HS-27A (cell line): ENCODE results near the gene SLC1A2.
"Not testable (repeated sequence)": the region's sequence is repeated elsewhere in the genome, so short reads cannot be mapped to it uniquely, and the experiment has no call there.

ENCODE experiments used
- DNase-seq: peaks from one replicate; pipeline ENCODE4 v3.0.0-alpha.2; 2012; ENCODE audit warnings: low read depth, missing footprints

Gene SLC1A2

DNA sequence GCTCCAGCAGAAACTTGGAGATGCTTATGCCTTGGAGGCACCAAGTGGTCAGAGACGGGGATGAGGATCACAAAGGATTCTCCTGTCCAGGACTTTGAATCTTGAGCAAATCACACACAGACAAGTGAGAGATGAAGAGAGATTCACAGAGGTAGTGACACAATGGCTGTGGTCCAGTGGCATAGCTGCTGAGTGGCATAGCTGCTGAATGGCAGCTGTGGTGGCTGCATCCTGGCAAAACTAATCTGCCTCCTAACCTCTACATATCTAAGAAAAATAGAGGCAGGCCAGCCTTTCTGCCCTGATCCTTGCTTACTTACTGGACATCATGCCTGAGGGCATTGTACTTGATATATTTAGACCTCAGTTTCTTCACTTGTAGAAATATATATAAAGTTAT lies 177.8 kb downstream of the SLC1A2 start:
- DNase-seq = no peak

- DNase-seq = no peak
Measured at GRCh38 chr11:35241083-35241482, 178.3 kb downstream of the SLC1A2 start.

GRCh38 chr11:35239471-35240075 lies 179.8 kb downstream of the SLC1A2 start:
- no peak for DNase-seq

DNA sequence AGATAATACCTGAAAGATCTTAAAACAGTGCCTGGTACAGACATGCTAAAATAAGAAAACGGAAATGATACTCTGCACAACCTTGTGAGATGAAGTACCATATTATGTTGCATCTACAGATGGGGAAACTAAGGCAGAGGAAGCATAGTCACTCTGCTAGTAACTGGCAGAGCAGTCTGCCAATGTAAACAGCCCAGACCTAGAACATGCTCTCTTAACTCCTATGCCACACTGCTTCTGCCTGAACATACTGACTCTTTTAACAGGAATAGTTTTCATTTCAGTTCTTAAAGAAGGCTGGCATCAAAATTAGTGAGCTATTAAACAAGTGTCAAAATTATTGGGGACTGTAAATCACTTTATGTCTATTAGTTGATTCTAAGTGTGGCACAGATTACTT lies 180.5 kb downstream of the SLC1A2 start:
- no peak for DNase-seq

DNA sequence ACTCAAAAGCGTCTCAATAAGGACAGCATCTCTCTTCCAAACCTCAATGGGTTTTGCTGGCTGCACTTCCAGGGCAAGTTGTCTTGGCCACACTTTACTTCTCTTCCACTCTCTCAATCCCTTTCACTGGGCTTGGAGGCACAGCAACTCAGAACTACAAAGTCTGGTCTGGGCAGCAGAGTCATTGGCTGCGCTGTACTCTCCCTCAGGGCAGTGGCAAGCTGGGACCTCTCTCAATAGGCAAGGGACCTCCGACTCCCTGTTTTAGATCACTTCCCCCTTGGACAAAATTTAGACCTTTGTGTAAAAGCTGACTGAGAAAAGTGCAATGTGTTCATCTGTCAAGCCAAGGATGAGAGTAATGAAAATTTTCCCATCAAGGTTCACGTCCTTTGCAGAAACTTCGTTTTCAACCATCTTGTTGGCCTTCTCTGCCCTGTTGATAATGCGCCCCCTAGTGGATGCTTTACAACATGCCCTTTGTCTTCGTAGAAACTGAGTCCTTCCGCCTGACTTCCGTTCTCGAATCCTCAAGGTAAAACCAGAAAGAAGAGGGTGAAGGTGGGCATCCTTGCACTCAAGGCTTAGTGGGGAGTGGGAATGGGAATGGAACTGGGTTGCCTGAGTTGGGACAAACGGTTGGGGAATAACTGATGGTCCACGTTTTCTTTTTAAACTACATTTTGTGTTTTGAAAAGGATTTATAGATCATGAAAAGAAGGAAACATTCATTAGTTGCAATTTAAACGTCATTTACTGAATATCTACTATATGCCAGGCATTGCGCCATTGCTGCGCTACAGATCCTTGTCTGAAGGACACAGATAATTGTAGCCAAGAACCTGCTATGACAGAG lies 181.3 kb downstream of the SLC1A2 start:
- no peak for DNase-seq

DNA sequence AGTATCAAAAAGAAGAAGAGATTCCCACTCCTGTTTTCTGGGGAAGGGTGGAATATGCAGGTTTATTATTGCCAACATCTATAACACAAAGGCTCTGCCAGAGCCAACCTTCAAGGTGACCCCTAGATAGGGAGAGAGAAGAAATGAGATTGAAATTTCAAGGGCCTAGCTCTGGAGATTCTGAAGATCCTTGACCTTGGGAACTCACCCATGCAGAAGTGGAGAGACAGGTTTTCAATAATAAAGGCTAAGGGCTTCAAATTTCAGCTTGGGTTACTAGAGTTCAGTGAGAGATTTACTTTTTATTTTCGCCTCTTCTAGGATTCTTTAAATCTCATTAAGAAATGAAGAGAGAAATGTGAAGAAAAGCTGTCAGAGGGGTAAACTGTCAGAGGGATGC lies 182.0 kb downstream of the SLC1A2 start:
- DNase-seq = no peak

- DNase-seq = no peak
Measured at GRCh38 chr11:35236667-35237003, 182.7 kb downstream of the SLC1A2 start.

DNA sequence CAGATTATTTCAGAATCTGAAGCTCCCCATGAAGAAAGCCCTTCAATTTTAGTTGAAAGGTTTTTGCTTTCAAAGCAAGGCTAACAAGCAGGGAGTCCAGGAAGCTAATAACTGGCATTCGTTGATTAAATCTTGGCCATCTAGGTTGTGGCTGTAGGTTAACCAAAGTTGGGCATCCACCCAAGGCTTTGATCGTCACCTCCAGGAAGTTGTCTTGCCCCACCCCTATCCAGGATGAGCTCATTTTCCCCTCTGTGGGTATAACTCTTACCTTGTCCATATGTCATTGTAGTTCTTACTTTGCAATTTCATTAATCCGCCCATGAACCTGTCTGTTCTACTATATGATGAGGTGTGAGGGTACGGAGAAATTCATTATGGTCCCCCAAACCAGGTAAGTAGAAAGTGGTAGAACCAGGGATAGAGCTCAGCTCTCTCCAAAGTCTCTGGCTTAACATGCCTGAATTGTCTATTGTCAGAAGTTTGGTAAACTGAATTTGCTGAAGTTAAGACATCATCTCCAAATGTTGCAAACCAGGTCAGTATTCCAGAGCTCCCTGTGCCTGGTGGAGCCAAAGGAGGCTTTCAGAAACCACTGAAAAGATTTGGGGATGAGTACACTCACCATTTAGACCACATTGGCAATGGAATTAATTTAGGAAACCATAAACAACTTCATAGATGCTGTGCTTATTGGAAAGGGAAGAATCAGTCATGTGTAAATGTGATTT lies 183.3 kb downstream of the SLC1A2 start:
- no peak for DNase-seq

DNA sequence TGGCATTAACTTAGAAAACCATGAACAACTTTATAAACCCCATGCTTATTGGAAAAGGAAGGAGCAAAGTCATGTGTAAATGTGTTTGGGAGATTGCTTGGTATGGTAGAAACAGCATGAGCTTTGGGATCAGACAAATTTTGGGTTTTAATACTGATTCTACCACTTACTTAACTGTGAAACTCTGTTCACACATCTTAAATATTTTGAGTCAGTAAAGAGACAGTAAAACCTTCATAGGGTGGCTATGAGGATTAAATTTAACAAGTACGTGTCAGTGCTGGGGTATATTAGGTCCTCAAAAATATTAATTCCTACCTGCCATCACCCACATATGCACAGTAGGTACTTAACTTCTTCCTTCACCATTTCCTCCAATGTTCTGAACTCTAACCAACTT lies 183.9 kb downstream of the SLC1A2 start:
- no peak for DNase-seq

GRCh38 chr11:35235157-35235468 lies 184.2 kb downstream of the SLC1A2 start:
- DNase-seq = no peak

GRCh38 chr11:35234460-35235156 lies 184.8 kb downstream of the SLC1A2 start:
- DNase-seq = no peak

GRCh38 chr11:35233518-35233917 lies 185.8 kb downstream of the SLC1A2 start:
- DNase-seq = no peak

DNA sequence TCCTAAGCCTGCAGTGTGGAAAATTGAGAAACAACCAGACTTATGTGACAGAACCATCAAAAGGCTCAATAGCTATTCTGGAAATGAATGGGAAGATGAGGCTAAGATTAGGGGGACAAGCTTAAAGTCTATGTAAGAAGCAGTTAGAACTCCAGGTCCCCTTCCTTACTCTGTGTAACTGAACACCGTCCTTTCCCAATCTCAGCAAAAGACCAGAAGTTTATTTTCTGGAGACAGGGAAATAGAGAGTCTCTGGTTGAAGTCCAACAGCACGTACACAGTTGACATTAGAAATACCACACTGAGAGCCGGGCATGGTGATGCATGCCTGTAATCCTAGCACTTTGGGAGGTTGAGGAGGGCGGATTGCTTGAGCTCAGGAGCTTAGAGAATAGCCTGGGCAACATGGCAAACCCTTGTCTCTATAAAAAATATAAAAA lies 186.4 kb downstream of the SLC1A2 start:
- no peak for DNase-seq

DNA sequence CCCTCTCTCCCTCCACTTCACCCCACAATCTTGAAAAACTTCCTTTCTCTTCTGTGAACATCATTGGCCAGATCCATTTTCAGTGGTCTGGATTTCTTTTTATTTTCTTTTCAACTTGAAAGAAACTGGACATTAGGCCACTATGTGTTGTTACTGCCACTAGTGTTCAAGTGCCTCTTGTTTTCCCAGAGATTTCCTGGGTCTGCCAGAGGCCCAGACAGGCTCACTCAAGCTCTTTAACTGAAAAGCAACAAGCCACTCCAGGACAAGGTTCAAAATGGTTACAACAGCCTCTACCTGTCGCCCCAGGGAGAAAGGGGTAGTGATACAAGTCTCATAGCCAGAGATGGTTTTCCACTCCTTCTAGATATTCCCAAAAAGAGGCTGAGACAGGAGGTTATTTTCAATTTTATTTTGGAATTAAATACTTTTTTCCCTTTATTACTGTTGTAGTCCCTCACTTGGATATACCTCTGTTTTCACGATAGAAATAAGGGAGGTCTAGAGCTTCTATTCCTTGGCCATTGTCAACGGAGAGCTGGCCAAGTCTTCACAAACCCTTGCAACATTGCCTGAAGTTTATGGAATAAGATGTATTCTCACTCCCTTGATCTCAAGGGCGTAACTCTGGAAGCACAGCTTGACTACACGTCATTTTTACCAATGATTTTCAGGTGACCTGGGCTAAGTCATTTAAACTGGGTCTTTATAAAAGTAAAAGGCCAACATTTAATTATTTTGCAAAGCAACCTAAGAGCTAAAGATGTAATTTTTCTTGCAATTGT lies 188.1 kb downstream of the SLC1A2 start:
- no peak for DNase-seq

DNA sequence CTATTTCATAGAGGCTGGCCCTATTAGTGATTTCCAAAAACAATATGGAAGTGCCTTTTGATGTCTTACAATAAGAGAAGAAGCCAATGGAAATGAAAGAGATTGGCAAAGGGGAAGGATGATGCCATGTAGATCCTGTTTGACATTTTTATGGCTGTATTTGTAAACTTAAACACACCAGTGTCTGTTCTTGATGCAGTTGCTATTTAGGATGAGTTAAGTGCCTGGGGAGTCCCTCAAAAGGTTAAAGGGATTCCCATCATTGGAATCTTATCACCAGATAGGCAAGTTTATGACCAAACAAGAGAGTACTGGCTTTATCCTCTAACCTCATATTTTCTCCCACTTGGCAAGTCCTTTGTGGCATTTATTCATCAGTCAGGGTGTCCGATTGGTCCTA lies 189.0 kb downstream of the SLC1A2 start:
- DNase-seq = no peak

GRCh38 chr11:35228328-35228725 lies 191.0 kb downstream of the SLC1A2 start:
- DNase-seq = no peak

DNA sequence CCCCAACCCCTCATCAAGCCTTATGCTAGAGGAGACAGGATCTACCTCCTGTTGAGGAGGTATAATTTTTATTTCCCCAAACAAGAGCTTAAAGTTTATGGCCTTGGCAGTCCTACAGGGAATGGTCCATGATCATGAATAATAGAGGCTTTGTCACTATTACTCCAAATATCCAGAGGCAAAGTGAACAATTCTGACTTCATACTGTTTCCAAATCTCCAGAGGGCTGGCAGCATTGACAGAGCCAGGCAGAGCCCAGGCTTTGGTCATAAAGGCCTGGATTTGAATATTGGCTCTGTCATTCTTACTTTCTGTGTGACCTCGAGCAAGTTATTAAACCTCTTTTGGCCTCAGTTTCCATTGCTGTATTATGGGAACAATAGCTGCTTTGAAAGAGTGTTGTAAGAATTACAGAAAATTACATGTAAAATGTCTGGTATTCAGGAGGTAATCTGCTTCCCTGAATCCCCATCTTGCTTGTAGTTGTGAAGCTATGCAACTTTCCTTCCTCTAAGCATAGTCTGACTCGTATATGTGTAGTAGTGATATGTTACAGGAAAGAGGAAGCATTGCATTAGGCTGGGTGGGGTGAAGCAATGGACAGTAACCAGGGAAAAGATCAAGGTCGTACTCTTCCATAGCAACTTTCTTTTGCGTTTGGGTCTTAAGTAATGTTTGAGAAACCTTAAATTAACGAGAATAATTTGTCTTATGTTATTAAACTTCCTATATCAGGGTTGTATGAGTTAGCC lies 191.6 kb downstream of the SLC1A2 start:
- no peak for DNase-seq

- not testable (repeated sequence) for DNase-seq
Measured at GRCh38 chr11:35226756-35227155, 192.6 kb downstream of the SLC1A2 start.

- no peak for DNase-seq
Measured at GRCh38 chr11:35225946-35226520, 193.3 kb downstream of the SLC1A2 start.

DNA sequence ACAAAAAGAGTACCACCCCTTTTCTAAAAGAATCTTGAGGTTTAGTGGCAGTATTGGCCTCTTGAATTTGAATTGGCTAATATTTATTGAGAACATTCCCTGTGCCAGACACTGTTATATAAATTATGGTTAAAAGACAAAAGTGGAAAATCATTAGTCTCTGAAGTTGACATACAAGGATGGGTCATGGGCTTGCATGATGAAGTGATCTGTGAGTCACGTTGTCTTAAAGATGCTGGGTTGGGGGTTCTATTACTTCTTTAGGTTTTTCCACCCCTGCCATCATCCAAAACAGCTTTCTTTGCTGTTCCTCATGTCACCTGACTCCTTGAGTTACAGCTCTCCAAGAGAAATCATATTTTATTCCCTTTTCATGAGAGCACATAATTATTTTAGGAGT lies 195.4 kb downstream of the SLC1A2 start:
- DNase-seq = no peak

DNA sequence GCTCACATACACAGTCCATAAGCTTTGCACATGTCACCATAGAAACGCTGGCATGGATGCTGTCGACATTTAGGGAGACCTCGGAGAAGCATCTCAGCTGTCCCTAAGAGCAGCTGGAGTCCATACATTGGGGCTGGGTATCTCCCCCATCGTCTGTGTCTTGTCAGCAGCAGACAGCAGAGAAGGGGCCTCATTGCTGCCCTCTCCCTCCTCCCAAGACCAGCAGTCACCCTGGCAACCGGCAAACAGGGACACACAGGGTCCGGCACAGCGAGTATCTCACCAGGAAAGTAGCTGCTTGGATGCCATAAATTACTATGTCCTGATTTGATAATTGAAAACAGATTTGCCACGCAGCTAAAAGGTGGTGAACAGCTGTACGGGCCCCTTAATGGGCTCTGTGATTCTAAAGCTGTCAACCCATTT lies 196.0 kb downstream of the SLC1A2 start:
- DNase-seq = no peak
